Retina (tissue), 1 donor: ENCODE results near the gene PDE4B.

Experiments used
- DNase-seq: peaks from one replicate; pipeline ENCODE4 v3.0.0-alpha.2; 2016

Gene PDE4B

DNA sequence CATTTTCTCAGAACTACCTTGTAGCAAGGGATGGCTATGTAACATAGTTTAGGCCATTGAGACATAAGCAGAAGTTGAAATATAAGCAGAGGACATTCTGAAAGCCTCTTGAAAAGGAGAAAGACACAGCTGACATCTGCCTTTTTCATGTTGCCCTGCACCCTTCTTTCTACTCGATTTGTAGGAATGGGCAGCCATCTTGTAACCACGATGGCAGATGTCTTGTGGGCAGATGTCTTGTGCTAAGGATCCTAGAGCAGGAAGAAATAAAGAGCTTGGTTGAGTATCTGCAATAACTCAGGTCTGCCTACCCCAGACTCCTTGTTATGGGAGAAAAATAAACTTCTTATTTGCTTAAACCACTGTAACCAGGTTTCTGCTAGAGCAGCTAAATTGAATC lies 351.0 kb downstream of the PDE4B start:
- DNase-seq: no peak

DNA sequence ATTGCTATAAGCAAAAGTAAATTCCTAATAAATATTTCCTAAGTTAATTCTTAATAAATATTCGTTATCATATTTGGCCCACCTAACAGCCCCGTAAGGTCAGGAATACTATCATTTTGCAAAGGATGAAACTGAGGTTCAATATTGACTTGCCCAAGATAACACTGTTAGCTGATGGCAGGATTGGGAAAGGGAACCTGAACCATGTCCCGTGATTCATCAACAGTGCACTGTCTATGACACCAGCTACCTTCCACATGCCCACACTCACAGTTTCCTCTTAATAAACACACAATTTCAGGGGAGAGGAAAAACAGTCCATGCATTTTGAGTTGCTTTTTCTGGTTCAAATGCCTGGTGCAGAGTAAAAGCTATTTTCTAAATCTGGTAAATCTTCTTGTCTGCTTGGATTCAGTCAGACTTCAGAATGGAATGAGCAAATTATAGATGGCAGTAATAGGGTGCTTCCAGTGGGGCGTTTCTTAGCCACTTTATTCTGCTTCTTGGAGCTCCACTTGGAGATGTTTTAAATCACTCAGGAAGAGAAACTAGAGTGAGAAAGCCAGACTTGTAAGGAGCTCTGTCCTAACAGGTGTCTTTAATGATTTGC lies 354.6 kb downstream of the PDE4B start:
- peak; percentile 55 for DNase-seq

DNA sequence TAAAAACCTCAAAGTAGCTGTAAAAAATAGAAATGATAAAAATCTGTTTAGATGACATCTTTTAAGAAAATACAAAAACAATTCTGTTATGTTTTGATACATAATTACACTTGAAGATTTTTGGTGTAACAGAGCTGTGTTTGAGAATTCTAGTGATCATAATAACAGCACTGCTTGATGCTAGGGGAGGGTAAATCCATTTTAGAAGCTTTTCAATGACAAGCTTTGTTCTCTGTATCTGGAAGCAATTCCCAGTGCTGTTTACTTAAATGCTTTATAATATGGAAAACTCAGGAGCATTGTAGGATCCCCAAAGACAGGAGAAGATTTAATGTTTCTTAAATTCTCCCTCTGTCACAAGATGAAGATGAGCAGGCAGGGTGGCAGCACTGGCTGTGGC lies 359.3 kb downstream of the PDE4B start:
- DNase-seq: no peak

DNA sequence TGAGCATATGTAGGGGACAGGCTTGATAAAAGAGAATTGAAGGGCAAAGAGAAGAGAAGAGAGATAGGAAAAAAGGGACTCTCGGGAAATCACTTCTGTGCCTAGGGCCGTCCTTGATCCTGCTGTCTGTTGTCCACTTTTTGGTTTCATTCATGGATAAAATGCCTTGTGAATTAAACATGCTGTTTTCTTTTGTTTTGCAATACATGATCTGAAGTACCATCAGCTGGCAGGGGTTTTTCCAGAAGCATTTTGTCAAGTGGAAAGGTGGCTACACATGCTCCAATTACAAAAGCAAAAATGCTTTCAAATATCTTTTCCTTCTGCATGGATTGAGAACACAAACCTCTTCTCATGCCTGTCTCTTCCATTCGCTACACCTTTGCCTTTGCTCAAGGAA lies 361.7 kb downstream of the PDE4B start:
- no peak for DNase-seq

DNA sequence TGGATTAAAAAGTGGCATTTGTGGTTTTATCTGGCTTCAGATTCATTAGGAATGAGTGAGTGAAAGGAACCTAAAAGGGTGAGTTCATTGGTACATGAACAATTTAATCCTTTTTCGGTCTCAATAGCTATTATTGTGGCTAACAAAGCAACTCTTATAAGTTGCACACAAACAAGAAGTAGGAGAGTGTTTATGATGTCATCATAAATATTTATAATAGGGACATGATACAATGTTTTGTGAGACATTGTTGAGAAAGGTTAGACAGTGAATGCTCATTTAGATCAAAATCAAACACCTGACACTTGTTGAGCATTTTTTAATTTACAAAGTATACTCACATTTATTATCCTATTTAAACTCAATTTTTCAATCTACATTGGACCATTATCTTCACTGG lies 363.4 kb downstream of the PDE4B start:
- no peak for DNase-seq

DNA sequence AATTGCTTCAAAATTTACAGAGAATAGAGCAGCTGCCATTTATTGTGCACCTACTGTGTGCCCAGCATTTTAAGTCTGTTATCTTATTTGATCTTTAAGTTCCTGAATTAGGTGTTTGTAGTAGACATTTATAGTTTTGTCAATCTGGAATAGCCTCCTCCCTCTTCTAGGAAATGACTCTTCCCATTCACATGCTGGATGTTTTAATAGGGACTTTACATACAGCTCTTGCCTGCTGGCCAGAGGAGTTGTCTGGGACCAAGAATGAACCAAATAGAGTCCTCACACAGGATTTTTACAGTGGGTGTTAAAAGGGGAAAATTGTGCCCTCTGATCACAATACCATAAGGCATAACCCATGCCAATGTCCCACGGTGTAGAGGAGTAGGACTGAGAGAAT lies 367.1 kb downstream of the PDE4B start:
- no peak for DNase-seq

DNA sequence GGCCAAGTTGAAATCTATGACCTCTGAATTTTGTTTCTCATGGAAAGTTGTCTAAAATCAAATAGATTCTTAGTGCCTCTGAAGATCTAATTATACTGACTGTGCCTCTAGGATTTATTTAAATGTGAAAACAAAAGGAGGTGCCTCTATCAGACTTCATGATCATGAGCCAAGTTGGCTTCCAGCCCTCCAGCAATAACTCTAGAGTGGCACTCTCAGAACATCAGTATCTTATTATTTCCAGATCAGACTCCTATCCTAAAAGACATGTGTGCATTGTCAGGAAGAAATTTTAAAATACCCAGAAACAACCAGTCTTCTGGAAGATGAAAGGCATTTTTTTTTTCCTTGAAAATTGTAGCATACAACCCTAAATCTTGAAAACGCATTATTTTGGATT lies 368.0 kb downstream of the PDE4B start:
- no peak for DNase-seq

DNA sequence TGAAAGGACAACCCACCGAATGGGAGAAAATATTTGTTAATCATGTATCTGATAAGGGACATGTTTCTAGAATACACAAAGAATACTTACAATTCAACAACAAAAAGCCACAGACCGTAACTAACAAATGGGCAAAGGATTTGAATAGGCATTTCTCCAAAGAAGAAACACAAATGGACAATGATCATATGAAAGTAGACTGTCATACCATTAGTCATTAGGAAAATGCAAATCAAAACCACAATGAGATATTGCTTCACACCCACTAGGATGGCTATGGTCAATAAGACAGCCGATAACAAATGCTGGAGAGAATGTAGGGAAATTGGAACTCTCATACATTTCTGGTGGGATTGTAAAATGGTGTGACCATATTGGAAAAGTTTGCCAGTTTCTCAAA lies 374.1 kb downstream of the PDE4B start:
- no peak for DNase-seq

DNA sequence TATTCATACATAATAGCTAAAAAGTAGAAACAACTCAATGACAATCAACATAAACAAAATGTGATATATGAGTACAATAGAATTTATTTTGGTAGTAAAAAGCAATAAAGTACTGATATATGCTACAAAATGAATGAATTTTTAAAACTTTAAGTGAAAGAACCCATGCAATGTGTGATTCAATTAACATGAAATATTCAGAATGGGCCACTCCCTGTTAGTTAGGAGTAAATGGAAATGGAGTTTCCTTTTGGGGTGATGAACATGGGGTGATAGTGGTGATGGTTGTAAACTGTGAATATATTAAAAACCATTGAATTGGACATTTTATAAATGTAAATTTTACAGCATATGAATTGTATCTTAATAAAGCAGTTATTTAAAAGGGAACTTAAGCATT lies 374.6 kb downstream of the PDE4B start:
- DNase-seq: no peak

DNA sequence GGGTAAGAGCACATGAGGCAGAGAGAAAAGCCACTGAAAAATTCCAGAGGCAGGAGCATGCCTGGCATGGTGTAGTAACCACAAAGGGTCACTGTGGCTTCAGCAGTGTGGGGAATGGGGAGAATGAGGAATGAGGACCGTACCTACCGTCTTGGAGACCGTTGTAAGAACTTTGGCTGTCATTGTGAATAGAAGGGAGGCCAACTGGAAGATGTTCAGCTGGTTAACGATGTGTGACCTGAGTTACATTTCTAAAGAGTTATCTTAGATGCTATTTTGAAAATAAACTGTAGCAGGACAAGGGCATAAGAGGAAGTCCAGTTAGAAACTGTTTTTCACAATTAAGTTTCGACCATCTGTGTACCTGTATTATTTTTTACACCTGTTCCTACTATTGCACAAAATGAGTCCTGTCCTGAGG lies 375.8 kb downstream of the PDE4B start:
- no peak for DNase-seq

DNA sequence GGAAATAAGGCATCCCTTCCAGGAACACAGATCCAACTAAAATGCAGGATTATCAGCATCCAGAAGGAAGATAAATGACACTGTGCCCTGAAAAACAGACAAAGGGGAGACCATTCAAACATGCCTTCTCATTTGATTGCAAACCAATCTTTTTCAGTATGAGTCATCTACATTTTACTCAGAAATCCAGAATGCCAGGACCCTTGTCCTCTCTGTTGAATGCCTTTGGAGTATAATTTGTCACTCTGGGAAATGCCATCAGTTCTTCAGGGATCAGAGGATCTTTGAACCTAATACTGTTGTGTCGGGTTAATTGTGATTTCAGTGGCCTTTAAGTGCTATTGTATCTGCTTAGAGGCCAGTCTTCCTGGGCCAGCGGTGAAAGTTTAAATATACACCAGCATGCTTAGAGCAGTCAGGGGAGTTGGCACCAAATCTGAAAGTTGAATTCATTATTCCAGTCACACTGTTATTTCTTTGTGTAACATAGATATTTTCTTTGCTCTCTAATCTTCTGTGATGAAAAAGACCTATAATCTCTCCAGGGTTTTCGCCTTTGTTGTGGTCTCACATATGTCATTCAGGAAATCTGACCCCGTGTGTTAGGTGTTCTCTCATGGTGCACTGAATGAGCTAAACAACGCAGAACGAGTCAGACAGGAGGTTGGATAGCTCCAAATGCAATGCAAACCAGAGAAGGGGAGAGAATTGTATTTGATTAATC lies 376.4 kb downstream of the PDE4B start:
- DNase-seq: no peak

DNA sequence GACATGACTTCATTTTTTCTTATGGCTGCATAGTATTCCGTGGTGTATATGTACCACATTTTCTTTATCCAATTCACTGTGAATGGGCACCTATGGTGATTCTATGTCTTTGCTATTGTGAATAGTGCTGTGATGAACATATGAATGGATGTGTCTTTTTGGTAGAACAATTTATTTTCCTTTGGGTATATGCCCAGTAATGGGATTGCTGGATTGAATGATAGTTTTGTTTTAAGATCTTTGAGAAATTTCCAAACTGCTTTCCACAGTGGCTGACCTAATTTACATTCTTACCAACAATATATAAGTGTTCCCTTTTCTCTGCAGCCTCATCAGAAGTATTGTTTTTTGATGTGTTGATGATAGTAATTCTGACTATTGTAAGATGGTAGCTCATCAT lies 379.6 kb downstream of the PDE4B start:
- no peak for DNase-seq

DNA sequence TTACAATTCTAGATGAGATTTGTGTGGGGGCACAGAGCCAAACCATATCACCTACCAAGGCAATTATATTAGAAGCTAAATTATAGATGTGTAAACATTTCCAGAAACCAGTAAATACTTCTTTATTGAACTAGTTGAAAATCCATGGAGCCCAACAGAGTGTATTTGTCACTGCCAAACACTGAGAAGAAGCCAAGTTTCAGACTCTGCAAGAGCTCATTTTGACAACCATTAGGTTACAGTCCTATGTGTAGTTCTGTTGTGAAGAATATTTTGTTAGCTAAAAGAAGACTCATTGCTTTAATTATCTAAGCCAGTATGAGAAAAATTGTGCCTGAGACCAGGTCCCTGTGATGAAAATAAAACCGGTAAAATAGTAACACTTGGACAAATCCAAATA lies 382.4 kb downstream of the PDE4B start:
- no peak for DNase-seq

DNA sequence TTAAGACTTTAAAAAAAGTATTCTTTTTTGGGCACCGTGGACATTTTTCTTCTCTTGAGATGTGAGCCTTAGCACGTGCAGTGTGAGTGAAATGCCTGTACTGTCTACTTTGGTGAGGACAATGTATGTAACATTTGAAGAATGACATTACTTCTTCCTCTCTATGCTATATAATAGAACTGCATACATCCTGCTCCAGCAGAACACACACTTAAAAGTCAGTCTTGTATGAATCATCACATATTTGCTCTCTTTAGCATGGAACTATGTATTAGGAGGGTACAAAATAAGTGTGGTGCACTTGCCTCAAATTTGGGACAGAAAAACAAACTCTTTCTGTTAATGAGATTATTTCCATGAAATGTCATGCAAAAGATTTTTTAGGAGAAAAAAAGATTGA lies 382.9 kb downstream of the PDE4B start:
- no peak for DNase-seq

DNA sequence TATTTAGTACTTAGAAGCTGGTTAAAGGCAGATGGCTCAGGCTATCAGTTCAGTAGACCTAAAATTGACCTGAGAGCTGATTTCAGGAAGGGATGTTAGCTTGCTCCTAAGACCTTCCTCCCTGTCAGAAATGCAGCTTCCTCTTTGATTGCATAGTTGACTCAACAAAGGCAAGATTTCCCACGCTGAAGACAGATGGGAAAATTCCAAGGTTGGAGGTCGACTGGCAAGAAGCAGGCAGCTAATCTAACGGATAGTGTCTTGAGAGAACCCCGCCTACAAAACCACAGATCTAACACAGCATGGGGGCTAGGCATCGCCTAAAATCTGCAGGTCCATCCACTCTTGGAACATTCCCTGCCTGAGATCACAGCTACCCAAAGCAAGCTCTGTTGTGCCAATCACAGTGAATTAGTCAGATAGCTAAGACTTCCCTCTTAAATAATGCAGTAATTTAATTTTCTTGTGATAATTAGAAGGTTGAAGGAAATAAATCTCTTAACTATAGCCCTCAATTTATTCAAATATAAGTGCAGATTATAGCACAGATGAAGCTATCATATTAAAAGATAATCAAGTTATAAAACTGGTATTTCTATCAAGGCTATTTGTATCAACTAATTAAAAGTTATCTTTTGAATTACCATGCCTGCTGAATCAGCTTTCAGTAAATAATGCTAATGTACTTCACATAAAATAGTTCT lies 383.5 kb downstream of the PDE4B start:
- no peak for DNase-seq

DNA sequence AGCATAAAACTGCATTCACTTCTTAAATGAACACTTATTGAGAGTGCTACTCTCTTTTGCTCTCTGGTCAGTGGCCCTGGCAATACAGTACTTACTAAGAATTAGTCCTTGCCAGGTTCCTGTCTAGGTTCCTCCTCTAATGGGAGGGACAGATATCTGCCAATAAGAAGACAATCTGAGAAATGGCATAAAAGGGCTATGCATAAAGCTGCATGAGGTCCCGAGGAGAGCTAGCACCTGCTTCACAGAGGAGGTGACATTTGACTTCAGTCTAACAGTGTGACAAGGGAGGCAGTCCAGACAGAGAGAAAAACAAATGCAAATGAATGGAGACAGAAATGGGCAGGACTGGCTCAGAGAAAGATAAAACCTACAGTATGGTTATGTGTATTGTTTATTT lies 384.1 kb downstream of the PDE4B start:
- no peak for DNase-seq

DNA sequence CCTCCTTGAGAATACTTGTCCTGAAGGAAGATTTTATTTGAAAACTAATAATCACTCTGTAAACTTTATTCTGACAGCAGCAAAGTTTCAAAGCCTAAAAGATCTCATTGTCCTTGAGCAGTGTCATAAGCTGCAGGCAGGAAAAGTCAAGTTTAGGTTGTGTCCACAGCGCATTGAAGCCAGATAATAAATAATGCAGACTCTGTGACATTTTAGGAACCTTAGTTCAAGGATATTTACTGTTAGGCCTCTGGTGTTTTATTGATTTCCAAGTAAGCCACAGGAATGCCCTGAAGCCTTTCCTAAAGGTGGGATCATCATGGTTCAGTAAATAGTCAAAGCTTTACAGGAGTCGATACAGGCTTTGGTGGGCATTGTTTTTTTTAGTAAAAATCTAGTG lies 384.8 kb downstream of the PDE4B start:
- no peak for DNase-seq

DNA sequence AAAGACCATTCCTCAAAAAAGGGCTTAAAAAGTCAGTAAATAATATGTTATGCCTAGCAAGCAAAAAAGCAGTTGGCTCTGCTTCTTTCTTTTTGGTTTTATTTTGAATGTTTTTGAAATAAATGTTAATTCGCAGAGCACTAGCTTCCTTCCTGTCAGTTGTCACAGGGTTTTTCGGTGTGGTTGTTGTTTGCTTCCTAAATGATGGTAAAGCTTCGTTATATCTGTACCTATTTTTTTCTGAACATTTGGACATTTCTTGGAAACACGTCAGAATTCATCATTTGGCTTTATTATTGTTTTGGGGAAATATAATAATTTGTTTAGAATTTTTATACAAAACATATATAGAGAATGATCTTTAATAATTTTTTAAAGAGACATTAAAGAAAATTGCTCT lies 389.3 kb downstream of the PDE4B start:
- no peak for DNase-seq

DNA sequence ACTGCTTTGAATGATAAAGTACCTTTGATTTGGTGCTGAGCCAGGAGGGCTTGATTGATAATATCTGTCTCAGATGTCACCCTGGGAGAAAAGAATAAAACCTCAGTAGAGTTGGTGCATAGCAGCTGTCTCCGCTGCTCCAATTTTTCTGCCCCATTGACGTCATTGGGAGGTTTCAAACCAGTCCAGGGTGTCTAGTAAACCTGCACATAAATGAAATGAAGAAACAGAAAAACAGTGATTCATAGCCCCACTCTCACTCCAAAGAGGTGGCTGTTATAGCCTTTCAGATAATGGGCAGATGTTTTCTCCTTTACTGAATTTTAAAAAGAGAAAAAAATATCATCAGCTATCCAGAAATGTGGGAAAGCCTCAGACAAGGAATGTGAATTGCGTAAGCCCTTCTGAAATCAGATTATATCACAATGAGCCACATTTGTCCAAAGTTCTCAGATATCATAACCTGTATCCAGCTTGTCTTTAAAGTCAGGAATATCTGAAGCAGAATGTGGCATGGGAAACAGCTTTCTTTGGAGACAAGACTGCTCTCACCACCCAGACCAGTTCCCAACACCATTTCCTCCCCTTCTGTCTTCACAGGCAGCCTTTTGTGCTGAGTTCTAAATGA lies 390.0 kb downstream of the PDE4B start:
- DNase-seq: no peak

DNA sequence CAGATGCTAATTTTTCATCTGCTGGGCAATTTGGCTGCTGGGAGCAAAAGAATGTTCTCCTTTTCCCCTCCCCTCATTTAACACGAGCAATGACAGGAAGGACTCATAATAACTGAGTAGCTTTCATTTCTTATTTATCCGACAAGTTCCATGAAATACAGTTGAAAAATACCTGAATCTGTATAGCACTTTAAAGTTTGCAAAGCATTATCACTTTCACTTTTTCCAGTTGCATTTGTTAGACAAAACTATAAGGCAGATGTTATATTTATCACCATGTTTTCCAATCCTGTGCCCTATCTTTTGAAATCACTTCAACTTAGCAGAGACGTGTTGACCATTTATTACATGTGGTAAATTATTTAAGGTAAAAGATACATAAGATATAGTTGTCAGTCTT lies 390.7 kb downstream of the PDE4B start:
- no peak for DNase-seq

DNA sequence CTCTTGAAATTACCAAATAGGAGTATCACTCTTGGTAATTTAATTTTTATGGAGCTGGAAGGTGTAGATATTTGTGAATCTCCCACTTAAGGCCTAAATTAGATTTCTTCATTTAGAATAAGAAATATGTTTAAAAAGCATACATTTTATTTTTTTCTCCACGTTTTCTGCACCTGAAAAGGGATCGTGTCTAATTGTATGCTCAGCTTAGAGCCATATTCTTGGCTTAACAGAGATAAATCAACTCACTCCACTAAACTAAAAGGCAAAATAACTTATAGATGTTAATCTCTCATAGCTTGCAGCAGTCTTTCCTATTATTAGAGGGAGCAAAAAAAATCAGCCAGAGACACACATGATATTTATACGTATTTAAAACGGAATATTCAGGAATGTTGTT lies 404.4 kb downstream of the PDE4B start:
- no peak for DNase-seq

DNA sequence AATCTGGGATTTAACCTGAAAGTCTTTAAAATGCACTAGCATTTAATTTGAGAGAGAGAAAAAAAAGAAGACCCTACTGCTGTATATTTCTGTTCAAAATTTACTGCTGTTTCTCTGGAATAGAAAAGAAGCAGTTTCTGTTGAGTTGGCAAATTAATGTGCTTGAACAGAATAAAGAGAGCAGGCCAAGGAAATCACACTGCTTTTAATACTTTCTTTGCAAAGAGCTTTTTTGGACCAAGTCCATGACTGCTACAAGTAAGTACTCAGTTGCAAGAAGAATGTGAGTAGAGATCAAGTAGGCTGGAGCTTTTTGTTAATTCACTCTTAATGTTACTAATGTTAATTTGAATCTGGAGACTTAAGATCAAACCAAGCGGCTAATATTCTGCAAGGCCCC lies 405.1 kb downstream of the PDE4B start:
- DNase-seq: no peak

DNA sequence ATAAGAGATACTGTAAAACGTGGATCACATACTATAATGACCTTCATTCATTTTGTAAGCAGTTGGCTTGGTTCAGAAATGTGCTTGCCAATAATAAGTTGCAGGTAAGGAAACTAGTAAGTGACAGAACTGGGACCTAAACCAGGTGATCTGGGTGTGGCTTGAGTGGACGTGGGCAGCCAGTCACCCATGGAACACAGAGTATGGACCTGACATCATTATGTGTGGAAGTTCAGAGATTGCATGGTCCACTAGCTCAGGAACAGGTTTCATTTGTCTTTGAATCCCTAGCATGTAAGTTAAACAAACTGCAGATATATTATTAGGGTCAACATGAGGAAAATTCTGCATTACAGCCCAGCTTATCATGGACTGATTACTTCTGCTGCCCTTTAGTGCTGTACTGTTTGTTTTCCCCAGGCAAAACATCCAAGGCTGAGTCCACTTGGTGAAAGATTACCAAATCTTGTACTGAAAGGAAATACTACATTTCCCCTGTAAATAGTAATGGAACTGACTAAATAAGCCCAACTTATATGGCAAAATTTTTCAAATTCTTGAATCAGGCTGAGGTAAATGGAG lies 414.0 kb downstream of the PDE4B start:
- no peak for DNase-seq

DNA sequence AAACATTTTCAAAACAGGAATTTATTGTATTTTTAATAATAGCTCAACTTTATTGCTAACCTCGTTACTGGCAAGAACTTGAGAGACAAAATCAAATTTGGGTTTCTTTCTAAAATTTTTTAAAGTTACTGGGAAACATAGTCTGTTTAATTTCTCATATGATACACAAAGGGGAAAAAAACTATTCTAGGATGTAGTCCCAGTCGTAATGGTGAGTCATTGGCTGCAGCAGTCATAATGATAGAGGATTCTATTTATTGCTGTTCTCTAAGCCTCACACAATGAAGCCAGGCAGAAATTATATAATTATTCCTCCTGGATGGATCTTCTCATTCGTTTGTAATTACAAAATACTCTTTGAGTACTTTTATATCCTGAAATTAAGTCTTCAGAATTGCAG lies 414.8 kb downstream of the PDE4B start:
- no peak for DNase-seq
